IPS-NIHi7 (cell line): Measurements from ENCODE around the gene KLHL36.
"Not testable (repeated sequence)": the region's sequence is repeated elsewhere in the genome, so short reads cannot be mapped to it uniquely, and the experiment has no call there.

ENCODE experiments used
- DNase-seq: peaks from one replicate; pipeline ENCODE4 v3.0.0; 2012; ENCODE audit warnings: mixed read lengths; ENCODE audit errors: extremely low spot score

The KLHL36 gene

DNA sequence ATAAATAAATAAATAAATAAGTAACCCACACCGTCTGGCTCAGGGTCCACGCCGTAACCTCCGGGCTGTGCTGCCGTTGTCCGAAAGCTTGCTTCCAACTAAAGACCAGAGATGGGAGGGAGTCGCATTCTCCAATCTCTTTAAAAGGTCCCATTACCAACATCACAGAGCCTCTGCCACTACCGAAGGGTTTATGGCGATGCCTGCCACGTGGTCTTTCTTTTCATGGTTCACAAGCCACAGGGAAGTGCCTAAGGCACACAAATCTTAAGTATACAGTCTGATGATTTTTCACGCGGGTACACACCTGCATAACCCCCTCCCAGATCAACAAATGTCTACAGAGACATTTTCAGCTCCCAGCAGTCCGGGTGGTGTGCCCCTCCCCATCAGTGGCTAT lies 31.8 kb upstream of the KLHL36 start:
- no peak for DNase-seq

DNA sequence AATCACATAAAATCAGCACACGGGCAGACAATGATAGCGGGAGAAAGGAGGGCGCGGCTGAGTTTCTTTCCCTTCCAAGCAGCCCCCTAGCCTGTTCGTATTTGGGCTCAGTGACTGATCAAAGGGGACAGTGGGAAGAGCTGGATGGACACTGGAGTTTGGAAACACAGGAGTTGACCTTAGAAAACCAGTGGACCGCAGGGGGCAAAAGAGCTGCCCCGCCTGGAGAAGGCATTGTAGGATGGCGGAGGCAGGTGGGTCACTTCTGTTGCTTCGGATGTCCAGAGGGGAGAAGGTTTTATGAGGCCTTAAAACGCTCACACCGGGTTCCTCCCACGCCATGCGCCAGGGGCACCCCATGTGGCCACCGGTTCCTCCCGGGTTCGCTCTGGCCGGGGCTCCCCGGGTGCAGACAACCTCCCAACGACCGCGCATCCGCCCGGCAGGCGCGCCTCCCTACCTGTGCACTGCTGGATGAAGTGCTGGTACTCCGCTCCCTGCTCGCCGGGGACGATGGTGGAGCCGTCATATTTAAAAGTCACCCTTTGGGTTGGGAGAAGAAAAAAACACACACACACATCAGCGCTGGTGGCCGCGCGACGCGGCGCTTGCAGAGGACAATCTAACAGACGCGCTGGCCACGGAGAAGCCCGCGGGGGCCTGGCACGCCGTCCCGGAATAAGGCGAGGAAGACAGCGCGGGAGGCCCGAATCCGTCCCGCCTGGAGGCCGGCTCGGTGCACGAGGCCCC lies 31.1 kb upstream of the KLHL36 start:
- no peak for DNase-seq

DNA sequence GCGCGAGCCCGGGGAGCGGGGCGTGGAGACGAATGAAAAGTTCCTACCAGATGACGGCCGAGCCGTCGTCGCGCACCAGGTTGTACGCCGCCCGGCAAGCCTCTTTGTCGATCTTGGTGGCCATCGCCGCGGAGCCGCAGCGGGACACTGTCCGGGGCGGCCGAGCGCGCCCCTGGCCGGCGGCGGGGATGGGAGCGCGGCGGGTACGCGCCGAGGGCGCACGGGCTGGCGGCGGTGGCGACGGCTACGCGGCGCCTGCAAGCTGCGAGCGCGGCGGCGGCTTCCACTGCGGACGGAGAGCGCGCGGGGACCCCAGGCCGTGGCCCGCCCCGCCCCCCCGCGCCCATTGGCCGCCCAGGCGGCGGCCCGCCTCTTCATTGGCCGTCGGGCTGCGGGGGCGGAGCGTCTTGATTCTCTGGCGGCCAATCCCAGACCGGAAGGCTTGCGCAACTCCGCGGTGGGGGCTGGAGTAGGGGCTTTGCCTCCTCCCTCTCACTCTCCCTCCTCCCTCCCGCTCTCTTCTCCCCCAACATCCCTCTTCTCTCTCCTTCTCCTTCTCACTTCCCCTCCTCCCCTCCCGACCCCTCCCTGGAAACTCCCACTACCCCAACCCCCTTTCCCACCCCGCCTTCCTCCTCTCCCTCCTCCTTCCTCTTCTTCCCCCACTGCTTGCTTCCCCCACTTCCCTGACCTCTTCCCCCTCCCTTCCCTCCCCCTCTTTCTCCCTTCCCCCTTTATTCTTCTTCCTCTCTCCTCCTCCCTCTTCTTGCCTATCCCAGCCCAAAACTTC lies 30.3 kb upstream of the KLHL36 start, which contains the start of gene COTL1:
Gene COTL1 (minus strand): TSS at position 288 of the 790 bp plus-strand sequence. CDS start 164 bp downstream, at position 124.
- peak; percentile 94 for DNase-seq

DNA sequence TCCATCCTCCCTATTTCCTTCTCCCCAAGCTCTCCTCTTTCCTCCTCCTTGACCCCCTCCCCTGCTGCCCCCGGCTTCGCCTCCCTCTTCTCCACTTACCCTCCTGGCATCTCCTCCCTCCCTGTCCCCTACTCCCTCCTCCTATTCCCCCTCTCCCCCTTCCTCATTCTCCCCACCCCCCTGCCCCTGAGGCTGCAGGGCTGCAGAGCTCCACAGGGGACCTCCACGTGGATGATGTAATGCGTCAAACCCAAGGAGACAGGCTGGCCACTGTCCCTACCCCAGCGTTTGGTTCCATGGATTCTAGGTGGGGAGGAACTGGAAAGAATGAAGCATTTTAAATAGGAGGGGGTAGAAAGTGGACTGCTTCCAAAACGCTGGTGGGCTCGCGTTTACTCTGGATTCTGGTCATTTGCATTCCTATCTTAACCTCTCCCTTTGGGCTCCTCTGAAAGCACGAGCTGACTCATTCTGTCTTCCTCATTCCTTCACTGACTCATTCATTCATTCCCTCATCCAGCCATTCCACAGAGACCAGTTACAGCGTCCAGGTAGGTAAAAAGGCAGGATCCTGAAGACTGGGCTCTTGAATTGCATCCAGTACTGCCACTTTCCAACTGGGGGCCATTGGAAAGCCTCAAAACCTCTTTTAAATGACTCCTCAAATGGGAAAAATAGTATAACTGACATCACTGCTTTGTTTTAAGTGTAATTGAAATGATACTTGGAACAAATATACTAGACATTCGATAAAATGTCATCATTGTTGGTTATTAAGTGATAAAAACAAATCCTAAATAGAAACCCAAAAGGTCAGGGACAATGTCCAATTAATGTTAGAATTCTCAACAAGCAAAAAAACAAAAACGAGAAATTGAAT lies 29.5 kb upstream of the KLHL36 start:
- DNase-seq, result peak; percentile 80

DNA sequence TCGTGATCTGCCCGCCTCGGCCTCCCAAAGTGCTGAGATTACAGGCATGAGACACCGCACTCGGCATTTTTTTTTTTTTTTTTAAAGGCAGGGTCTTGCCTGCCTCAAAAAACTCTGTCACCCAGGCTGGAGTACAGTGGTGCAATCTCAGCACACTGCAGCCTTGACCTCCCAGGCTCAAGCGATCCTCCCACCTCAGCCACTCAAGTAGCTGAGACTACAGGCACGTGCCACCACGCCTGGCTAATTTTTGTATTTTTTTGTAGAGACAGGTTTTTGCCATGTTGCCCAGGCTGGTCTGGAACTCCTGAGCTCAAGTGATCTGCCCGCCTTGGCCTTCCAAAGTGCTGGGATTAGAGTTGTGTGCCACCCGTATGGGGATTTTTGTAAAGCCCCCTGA lies 27.4 kb upstream of the KLHL36 start:
- not testable (repeated sequence) for DNase-seq

DNA sequence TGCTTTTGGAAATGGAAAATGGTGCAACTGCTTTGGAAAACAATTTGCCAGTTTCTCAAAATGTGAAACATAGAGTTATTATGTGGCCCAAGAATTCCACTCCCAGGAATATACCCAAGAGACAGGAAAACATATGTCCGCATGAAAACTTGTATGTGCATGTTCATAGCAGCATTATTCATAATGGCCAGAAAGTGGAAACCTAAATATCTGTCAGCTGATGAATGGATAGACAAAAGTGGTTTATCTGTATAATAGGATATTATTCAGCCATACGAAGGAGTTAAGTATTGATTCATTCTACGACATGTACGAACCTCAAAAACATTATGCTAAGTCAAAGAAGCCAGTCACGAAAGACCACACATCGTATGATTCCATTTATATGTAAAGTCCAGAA lies 22.8 kb upstream of the KLHL36 start:
- no peak for DNase-seq

DNA sequence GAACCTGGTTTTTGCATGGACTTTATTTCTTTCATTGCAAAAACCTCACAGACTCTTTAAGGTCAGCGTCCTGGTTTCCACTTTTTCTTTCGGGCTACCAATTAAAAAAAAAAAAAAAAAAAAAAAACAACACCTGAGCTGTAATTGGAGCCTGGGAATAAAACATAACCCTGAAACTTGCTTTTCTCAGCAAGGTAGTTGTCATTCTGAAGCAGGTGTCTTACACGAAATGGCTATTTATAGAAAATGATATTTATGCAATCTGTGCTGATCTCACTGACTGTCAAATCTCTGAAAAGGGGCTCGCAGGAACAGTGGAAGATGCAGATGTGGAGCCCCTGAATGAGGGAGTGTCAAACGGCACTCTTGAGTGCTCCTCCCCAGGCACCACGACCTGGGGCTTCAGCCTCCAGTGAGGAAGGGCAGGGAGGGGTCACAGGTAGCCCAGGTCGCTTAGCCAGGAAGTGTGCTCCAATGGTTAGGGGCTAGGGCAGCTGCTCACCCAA lies 20.0 kb upstream of the KLHL36 start:
- DNase-seq, result no peak

DNA sequence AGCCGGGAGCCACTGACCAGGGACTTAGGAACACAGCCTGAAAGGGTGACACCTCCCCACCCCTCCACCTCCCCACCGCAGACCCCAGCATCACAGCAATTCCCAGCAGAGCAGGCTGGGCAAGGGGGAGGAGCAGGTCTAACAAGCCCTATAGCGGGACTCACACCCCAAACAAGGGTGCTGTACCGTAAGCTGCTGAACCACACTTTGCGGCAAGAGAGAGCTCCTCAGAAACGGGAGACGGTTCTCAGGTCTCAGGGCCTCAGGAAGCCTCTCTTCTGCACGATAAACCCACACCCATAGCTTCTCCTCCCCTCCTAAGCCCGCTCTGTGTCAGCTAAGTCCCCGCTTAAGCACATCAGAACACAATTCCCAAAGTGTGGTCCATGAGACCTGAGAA lies 18.7 kb upstream of the KLHL36 start:
- no peak for DNase-seq

DNA sequence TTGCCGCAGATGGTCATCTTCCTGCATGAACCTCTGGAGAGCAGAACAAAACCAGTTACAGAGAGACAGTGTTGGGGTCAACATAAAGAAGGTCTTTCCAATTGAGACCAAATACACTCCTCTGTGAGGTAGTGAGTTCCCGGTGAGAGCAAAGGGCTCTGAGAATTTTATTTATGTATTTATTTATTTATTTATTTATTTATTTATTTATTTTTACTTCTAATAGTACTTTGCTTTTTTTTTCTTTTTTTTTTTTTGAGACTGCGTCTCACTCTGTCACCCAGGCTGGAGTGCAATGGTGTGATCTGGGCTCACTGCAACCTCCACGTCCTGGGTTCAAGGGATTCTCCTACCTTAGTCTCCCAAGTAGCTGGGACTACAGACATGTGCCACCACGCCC lies 18.3 kb upstream of the KLHL36 start:
- DNase-seq, result no peak

DNA sequence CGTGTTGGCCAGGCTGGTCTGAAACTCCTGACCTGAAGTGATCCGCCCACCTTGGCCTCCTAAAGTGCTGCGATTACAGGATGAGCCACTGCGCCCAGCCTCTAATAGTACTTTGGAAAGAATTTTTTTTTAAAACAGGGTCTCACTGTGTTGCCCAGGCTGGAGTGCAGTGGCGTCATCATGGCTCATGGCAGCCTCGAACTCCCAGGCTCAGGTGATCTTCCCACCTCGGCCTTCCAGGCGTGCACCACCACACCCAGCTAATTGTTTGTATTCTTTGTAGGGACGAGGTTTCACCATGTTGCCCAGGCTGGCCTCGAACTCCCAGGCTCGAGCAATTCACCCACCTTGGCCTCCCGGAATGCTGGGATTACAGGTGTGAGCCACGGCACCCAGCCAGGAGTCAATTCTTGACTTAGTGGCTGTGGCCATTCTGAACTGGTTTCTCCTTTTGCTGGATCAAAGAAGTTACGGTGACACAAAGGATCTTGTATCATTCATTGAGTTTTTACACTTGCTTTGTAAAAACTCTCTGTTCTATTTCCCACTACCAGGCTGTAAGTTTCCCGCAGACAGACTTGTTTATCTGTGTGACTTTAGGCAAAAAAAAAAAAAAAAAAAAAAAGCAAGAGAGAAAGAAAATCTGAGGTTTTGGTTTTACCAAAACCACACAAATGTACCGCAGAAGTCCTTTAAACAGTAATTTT lies 17.7 kb upstream of the KLHL36 start:
- no peak for DNase-seq

DNA sequence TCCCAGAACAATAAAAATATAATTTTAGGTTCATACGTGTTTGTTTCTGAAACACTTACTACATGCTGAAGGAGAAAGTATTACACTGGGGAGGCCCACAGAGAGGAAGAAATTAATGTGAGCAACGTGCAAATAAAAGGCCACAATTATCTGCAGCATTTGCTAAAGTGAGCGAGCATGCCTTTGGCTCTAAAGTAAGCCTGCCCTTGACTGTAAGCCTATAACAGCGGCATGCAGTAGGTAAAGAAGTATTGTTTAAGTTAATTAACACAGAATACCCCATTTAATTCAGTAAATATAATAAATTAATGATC lies 17.2 kb upstream of the KLHL36 start:
- DNase-seq, result no peak

DNA sequence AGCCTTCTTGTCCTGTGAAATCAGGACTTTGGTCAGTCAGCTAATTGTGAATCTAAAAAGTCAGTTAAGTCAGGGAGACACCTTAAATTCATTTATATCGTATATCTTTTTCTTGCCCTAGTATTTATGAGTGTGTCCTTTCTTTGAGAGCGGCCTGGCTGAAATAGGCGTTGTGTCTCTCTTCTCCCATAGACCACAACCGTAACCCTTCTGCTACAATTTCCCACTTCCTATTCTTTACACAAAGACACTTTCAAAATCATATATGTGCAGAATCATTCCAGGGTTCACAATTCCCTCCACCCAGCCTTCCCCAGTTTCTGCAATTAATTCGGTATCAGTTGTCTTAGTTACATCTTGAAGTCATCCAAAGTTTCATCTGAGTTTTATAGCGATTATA lies 16.4 kb upstream of the KLHL36 start:
- DNase-seq, result no peak

DNA sequence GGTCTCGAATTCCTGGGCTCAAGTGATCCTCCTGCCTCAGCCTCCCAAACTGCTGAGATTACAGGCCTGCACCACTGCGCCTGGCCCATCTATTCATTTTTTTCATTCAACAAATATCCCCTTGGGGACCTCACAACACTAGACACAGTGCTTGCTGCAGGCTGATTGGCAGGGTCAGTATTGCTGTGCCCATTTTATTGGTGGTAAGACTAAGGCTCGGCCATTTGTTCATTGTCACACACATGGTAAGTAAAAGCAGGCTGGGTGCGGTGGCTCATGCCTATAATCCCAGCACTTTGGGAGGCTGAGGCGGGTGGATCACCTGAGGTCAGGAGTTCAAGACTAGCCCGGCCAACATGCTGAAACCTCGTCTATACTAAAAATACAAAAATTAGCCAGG lies 15.4 kb upstream of the KLHL36 start:
- not testable (repeated sequence) for DNase-seq

DNA sequence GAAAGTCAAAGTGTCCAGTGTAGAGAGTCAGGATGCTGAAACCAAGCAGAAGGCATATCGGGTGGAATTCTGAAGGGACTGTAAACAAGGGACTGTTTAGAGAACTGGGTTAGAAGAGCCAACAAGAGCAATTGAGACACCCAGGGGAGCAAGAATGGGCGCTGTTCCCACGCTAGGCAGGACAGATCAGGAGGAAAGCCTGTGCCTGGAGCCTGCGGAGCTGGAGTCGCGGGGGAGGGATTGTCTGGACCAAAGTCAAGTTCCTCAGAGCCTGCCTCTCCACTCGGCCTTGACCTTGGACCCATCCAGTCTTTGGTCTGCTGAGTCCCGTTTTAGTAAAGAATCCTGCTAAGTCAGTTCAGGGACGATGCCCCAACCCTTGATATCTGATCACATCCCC lies 14.7 kb upstream of the KLHL36 start:
- DNase-seq, result no peak

DNA sequence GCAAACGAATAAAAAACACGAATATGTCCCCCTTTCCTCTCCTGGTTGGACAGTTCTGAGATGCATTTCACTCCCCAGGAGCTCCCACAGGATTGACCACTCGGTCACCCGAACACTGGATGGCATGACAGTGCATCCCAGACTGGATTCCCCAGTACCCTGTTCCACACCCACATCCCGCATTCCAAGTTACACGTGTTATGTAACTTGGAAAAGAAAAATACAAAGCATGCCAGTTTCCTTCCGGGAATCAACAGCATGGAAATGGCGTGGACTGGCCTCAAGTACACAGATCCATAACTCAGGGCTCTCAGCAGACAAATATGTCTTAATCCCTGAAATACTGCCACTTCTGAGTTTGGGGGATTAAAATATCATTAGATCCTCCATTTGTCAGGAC lies 12.6 kb upstream of the KLHL36 start:
- no peak for DNase-seq

DNA sequence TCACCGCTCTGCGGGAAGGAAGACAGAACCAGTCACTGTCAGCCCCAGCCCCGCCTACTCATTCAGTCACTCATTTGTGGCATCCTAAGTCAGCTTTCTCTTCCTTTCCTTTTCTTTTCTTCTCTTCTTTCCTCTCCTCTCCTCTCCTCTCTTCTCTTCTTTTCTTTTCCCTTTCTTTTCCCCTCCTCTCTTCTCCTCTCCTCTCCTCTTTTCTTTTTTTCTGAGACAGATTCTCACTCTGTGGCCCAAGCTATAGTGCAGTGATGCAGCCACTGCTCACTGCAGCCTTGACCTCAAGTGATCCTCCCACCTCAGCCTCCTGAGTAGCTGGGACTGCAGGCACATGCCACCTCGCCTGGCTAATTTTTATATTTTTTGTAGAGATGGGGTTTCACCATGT lies 10.6 kb upstream of the KLHL36 start:
- DNase-seq, result no peak

DNA sequence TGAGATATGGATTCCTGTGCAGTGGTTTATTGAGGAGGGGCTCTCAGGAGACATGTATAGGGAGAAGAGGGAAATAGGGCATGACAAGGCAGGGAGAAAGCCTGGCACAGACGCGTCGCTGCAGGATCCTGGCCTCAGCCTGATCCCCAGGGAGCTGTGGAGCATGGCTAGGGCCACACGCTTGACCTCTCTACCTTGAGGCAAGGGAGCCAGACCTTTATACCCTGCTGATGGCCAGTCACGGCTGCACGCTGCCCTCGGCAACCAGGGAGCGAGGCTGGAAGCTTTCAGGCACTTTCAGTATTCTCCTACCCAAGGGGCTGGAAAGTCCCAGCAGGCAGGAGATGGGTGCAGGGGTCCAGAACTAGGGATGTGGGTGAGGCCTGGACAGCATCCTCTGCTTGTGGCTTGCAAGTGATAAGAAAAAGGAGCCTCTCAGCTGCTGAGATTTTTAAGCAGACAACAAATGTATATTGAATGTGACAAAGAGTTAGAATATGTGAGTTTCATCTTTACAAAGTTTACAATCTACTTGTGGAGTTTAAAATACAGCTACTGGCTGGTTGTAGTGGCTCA lies 10.0 kb upstream of the KLHL36 start:
- no peak for DNase-seq

DNA sequence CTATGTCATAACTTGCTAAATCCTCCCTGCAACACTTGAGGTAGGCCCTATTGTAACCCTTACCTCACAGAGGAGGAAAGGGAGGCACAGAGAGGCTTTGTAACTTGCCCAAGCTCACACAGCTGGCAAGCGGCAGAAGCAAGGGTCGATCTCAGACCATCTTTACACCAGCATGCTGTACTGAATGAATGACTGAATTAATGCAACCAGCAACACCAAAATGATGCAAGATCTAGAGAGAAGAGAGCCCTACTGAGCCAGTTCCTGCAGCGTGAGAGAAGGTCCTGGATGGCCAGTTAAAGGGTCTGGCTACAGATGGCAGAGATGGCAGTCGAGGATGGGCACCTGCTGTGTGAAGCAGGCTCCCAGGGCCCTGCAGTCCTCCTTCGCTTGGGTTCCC lies 8.2 kb upstream of the KLHL36 start:
- no peak for DNase-seq

DNA sequence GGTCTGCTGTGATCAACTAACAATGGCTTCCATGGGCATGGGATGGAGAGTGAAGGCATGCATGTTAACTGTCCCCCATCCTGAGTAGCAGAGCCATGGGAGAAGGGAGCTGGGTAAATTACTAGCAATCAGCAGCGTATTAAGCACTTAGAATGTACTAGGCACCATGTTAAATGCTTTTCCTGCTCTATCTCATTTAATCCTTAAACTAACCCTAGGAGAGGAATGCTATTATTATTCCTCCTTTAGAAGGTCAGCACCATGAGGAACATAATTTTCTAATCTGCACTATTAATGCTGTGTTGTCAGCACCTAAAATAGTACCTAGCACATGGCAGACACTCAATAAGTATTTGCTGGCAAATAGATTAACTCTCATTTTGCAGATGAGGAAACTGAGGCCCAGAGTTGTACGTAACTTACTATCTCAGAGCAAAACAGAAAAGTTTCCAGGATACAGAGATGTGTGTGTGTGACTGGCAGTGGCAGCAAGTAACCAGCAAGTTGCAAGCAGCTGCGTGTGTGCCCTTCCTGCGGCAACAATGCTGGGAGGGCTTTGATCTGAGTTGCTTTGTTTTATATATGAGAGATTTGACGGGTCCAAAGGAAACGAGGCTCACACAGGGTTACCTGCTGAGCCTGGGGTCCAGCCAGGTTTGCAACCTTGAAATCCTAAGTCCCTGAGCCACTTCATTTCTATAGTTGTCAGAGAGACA lies 6.5 kb upstream of the KLHL36 start:
- DNase-seq, result no peak

DNA sequence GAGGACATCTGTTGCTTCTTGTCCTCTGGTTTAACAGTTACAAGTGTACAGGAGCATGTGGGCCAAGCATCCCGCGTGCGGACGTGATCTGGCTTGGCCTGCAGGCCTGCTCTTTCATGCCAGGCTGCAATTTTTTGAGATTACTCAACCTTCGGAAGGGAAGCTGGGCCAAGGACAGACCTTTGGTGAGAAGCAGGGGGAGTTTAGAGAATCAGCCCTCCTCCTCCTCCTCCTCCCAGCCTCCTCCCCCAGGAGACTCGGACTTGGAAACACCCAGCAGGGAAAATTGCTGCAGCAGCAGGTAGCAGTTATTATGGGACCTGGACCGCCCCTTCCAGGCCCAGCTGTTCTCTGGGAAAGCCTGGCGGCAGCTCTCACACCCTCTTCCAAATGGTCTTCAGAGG lies 5.1 kb upstream of the KLHL36 start:
- no peak for DNase-seq

DNA sequence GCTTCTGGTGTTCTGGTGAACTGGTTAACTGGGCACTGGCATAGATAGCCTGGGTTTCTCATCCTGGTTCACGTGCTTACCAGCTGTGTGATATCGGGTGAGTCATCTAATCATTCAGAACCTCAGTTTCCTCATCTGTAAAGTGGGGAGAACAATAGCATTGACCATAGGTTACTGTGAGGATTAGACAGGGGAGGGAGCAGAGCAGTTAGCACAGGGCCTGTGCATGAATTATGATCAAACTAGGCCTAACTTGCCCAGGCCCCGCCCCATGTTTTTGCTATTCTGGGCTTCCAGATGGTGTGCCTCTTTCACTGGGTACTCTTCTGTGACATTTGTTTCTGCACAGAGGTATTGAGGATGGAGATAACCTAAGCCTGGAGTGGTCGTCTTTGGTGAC lies 4.6 kb upstream of the KLHL36 start:
- DNase-seq, result no peak
